ENCODE data around the gene MEF2C.

The MEF2C gene

DNA sequence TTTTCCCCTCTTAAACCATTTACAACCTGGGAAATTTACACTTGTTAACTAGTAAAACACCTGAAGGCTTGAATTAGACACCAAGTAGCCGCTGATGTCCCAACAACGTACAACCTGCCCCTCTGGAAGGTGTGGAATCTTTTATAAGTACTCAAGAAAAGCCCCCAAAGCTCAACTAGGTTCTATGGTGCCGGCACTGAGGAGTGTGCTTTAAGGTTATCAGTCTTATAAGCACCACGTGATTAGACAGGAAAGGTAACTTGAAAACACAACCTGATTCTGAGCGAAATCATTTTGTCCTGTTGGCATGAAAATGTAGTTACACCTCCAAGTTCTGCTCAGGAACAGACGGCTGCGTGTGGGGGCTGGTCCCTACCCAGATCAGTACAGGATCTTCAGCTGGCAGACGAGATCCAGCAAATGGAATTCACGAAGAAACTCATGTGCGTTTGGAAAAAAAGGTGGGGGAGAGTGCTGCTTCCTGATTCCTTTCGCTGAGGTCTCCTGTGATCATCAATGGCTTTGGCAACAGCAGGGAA is 195.5 kb downstream of the MEF2C start:
- no peak for DNase-seq (ENCODE audit: low read depth)

DNA sequence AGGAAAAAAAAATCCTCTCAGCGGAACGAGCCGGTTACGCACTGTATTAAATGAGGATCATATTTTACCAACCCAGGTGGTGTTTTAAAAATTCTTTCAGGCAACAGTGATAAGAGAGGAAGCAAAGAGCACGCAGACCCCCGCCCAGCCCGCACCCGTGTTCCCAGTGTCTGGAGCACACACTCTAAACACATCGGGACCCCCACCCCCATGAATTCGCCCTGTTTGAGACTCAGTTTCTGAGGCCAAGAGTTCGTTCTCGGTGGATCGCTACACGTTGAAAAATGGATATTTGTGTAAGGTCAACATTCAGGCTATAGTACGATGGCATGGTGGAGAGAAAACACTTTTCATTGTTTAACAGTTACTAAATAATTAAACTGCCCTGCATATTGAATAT is 196.3 kb downstream of the MEF2C start:
- DNase-seq (ENCODE audit: low read depth), result no peak

DNA sequence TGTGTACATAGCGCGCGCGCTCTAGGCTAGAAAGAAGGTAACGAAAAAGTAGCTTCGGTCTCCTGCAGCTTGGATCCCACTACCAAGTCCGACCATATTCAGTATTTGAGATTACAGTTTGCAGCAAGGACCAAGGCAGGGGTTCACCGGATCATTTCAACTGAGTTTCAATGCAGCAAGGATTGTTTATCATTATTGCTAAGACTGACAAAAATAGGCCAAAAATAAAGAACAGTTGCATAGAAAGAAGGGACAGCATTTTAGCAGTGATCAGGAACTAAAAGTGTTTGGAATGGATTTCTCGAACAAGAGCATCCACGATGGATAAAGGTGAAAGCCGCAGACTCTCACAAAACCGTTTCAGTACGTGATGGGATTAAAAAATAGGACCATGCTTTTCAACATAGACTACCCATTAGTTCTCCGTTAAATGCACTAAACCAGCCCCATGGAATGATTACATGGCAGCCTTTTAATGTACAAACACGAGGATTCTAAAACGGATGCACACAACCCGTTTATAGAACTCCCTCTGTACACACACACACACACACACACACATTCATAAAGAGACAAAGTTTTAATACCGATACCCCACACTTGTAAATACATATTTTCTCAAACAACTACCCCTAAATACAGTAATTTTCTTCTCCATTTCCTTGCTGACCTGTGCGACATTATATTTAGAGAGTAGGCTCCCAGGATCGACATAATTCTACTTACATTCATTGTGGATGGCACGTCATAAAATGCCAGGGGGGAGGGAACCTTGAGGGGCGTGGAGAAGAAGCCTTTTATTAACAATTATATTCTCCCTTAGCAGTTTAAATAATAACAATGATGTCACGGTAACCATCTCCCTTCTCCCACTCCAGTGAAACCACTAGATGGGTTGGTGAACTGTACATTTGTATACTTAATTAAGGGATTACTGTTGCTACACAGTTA is 197.1 kb downstream of the MEF2C start:
- DNase-seq (ENCODE audit: low read depth), result no peak

DNA sequence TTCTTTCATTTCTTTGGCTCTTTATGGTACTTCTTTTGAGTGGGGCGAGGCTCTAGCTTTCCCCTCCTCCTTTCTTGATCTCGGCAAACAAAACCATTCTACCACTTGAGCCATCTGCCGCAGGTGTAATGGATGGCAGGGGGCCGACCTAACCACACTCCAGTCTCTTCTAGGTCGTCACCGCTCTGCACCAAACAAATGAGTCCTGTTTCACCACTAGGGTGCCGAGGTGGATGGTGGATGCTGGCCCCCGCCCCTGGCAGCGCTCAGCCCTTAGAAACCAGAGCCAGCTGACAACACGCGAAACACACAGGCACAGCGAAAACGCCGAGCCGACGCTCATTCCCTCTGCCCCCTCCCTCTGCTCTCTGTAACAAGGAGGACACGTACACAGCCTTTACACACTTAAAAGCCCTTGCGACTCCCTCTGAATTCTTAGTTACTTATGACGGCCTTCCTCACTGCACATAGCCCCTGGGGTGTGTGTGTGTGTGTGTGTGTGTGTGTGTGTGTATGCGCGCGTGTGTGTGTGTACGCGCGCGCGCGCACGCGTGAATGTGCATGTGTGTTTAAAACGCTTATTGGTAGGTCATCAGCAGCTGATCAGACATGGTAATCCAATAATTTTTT is 199.4 kb downstream of the MEF2C start:
- no peak for DNase-seq (ENCODE audit: low read depth)

DNA sequence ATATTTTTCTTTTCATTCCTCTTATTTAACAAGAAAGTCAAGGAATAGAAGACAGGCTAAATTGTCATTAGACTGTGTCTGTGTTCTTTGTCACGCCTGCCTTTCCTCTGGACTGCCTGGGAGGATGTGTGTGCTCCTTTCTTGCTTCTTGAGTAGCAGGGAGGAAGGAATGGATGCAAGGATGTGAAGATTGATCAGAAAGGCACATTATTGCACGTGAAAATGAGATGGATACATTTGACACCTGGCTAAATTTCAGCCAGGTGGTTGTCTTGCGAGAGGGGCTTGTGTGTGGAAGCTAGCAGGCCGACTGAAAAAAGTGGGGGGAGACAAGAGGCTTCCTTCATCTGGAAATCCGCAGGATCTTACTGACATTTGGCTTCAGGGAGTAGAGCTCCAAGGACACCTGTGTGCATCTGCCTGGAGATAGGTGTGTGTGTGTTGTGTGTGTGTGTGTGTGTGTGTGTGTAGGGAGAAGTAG is 200.1 kb downstream of the MEF2C start:
- DNase-seq (ENCODE audit: low read depth), result no peak

DNA sequence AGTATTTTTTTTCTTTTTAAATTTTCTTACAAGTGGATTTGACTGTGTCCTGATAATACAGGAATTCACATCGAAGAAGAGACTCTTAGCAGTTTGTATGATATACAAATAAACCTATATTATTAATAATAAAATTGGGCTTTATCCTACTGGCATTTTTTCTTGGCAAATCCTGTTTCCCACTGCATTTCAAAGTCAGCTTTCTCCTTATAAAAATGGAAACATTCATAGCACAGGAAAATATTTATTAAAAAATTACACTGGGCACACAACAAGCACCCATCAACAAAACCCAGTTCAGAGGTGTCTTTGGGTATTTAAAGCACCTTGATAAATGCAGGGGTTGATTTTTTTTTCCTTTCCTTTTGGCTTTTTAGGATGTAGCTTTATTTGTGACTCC is 200.9 kb downstream of the MEF2C start:
- DNase-seq (ENCODE audit: low read depth), result no peak

DNA sequence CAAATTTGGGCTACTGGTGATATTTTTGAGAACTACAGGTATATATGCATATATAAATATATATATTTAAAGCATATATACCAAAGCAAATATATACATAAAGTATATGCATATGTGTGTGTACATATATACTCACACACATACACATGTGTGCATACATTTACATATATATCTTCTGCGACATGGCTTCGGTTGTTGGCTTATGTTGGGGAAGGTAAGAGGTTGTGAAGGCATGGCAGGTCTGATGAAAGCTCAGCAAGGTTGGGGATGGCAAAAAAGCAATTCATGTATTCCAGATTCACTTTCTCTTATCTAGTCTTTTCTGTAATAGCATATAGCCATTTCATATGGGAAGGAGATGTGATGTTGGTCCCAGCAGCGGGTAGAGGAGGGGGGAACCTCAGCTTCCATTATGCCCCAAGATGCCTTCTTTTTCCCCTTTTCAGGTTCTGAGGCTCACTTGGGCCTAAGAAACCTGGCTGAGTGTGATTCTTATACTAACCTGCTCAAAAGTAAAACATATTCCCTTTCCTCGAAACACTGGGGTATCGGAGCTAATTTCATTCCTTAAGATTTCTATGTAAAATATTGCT is 201.7 kb downstream of the MEF2C start:
- DNase-seq (ENCODE audit: low read depth), result no peak

DNA sequence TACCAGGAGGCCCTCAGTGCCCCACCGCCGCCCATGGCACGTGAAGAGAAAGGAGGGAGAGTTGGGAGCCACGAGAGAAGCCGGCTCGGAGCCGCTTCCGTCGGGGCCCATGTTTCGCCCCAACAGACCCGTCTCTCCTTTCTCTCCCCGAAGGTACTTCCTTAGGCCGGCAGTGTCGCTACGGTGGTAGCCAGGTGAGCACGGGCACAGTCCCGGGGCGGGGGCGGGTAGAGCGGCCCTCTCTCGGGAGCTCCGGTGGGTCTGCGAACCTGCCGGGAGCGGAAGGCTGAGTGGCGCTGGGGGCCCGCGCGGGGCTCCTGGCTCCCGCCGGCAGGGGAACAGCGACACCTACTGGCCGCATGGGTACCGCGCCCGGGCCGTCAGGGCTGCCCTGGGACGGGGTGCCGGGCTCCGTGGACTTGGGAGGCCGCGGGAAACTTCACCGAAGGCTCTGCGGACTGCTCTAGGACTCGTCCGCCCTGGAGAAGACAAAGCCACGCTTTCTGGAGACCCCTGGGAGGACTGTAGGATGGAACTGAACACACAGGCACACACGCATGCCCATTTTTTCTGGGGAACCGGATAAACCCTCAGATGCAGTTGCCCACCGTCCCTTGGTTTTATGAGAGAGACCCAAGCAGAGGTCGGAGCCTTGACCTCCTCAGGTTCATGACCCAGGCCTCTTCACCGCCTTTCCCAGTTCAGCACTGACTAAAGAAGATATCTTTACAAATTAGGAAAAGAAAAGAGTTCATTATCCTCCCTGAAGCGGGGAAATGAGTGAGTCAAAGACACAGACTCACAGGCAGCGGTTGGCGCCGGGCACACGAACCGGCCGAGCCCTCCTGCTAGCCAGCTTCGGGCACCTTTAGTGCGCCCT is 202.5 kb downstream of the MEF2C start:
- peak; percentile 63 for DNase-seq (ENCODE audit: low read depth)

DNA sequence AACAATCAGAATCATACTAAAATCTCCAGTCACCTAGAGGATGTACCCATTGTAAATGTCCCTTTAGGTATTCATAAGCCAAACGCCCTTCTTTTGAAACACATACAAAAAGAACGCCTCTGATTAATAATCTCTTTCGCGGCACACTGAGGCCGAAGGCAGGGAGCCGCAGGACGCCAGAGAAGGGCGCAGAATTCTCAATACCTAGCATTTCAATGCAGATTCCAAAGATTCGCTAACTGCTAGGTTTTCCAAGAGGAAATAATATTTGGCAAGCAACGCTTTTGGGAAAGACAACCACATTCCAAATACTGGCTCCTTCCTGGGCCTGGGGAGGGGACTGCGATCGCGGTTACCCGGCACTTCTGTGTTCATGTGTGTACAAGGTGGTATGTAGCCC is 203.3 kb downstream of the MEF2C start:
- DNase-seq (ENCODE audit: low read depth), result no peak

DNA sequence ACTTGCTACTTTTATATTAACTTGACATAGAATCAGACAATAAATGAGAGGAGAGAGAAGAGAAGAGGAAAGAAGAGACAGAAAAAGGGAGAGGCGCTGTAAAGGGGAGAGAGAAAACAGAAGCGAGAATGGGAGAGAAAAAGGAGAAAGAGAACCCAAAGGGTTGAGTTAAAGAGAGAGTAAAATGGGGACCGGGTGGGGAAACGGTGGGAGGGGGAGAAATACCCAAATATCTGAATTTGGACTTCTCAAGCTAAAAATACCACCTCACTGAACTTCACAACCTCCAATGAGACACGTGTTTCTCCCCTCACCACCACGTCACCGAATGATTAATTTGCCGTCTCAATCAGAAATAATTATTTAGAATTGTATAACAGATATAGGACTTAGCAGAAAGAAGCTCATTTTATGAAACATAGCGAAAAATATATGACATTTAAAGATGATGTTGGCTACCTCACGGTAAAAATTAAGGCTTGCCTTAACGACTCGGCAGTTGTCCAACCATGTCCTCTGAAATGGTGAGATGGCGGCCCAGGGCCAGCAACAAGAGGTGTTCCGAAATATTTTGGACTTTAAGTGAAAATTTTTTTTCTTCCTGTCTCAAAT is 204.1 kb downstream of the MEF2C start:
- DNase-seq (ENCODE audit: low read depth), result no peak

DNA sequence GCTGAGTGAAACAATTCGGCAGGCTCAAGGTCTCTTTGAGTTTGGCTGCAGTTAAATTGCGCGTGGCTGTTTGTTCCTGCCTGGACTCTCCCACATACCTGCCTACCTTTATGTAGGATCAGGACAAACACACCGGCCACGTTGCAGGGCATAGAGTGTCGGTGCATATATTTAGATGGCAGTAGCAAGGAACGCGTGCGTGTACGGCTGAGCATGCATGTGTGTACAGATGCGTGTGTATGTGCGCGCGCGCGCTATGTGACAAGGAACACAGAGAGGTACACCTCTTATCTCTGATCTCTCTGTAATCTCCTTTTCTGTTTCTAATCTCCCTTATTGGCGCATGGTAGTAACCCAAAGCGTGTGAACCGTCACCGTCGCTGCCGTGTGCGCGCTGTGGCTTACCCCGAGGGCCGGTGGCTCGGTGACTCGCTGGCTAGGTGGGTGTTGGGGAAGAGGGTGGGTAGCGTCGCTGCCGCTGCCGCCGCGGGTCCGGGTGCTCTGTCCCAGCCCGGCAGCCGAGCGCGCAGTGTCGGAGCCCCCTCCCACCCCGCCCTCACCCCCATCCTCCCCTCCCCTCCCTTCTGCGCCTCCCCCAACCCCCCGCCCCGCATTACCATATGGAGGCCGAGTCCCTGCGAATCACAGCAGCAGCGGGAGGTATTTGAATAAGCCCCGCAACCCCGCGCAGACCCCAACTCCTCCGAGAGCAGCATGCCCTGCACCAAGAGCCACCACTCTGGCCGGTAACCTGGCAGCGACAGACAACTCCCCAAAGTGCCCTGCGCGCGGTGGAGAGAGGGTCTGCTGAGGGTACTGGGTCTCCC is 204.8 kb downstream of the MEF2C start:
- DNase-seq (ENCODE audit: low read depth), result no peak

DNA sequence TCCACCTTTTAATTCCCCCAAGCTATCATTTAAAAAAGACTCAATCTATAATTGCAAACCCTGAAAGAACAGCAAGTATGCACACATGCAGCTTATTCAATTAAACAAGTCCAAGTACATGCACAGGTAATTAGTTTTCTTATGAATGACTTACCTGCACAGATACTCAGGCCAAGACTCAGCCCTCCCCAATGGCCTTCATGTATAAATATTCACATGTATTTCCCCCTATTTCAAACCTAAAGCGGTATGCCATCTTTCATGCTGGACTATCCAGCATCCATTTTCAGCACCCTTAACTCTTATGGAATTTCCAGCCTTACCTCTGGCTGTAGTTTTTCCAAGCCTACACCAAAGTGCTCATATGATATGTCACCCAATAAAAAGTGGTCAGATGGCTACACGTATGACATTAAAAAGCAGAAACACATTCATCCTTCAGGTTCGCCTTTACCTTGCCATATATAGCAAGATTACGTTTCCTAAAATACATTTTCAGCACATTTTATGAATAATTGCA is 205.5 kb downstream of the MEF2C start:
- no peak for DNase-seq (ENCODE audit: low read depth)

DNA sequence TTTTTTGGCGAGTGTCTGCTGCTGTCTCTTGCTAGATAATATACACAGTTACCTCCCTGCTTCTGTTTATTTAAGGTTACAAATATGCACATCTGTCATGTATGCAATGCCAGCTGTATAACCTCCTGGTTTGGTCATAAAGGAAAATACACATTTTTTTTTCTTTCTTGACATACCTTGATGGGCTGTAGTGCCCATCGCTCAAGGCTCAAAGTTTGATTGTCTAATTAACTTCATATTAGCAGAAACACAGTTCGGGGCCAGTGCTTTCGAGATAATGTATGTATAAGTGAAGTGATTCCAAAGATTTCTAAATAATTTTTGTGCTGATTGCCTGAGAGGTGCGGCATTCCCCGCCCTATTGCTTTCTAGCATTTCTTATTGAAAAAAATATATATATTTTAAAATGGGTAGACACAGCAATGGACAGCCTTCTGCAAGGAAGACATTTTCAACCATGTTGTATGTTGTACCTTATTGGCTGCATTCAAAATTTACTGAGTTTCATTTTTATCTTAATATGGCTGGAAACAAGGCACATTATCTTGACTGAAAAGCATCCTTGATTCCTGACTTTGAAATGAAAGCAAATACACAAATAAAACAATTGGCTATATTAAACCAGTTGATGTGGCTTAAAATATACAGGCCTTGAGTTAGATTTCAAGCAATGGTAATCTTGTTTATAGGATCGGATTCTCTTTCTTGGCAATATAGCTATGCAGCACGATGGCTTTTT is 206.2 kb downstream of the MEF2C start:
- no peak for DNase-seq (ENCODE audit: low read depth)

DNA sequence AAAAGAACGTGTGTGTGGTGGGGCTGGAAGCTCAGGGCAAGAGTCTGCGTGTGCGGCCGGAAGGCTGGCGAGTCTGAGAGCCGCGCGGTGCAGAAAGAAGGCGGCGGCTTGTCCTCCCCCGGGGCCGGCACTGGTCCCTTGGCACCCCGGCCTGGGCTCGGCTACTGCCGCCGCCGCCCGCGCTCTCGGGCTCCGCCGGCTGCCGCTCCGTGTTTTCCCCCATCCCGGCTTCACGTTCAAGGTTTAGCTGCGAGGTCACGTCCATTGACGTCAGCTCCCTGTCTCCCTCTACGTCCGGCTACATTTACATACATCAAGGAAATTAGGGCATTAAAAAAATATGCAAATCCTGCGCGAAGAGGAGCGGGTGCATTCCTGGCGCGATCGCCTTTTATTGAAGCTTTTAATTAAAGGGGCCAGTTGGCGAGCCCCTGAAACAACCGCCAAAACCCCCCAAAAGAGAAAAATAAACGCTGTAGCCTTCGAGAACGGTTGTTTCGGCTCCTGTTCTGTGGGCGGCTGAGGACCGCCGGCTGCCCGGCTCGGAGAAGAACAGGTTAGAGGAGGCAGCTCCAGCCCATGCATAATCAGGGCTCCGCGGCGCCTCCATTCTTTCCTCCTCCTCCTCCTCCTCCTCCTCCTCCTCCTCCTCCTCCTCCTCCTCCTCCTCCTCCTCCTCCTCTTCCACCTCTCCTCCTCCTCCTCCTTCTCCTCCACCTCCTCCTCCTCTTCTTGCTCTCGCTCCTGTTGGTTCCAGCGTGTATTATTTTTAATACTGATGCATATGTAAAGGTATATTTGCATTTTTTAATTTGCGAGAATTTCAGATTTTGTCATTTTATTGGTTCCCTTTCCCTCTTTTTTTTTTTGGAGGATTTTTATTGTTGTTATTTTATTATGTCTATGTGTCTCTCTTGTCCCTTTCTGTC is 207.0 kb downstream of the MEF2C start:
- no peak for DNase-seq (ENCODE audit: low read depth)

DNA sequence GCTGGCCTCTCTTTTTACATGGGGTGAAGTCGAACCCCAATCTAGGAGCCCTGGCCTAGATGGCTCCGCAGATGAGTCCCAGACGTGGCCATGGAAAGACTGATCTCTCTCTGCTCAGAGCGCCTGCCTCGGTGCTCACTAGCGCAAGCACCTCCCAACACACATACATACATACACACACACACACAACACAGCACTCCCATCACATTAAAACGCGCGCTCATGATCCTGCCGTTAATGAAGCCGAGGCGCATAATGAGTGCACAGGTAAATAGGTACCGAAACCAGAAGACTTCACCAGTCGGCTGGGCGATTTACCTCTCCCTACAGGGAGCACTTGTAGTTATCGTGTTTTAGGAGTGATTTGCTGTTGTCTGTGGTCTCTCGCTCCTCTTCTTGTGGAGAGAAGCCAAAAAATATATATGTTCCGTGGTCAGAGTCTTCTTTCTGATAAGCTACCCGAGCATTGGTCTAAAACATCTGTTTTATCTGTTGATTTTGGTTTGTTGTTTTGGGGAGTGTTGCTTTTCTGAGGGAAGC is 207.7 kb downstream of the MEF2C start:
- DNase-seq (ENCODE audit: low read depth), result no peak

DNA sequence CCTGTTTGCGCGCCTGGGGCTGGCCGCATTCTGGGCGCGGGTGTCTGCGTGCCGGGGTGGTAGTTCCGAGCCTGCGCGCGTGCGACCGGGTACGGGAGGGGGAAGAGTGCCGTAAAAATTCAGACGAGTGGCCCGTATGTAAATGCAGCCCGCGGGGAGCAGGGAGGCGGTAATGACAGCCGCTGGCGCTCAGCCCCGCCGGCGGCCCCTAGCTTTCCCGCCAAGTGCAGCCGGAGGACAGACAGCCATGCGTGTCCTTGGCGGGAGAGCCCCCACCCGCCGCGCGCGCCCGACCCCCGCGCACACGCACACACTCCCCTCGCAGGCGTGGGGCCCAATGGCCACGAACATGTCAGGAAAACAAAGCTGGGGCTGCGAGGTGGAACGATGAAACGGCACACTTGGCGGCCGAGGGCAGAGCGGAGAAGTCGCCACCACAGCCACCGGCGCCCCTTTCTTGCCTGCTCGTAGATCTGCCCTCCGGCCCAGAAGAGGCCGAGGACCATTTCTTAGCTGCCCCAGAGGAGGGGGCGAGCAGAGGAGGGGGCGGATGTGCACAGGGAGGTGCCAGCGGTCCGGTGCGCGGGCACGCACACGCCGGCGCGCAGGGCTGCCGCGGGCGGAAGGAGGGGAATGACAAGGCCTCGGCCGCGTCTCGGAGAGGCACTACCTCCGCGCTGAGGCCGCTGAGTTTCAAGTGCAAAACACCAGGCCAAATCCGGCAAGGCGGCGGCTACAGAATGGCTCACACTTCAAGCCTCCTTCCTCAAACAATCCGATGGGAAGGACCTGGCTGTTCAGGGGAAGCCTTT is 208.4 kb downstream of the MEF2C start:
- DNase-seq (ENCODE audit: low read depth), result no peak
